ENCODE data around the gene ZBTB16.

GRCh38 chr11:114244726-114245394 is 185.3 kb downstream of the ZBTB16 start:
- TF ChIP-seq EZH2 (IDR thresholded peaks at IDR 0.05; ENCODE audit: low read length): no peak
- no peak for TF ChIP-seq CTCF (optimal IDR thresholded peaks at IDR 0.05 in 1 of 3, IDR thresholded peaks at IDR 0.05 in 1 of 3, conservative IDR thresholded peaks at IDR 0.05 in 1 of 3; ENCODE audit: extremely low read depth in 1 of 3, insufficient read depth in 2 of 3, low read length in 3 of 3)
